ENCODE results near the gene TRERF1.

DNA sequence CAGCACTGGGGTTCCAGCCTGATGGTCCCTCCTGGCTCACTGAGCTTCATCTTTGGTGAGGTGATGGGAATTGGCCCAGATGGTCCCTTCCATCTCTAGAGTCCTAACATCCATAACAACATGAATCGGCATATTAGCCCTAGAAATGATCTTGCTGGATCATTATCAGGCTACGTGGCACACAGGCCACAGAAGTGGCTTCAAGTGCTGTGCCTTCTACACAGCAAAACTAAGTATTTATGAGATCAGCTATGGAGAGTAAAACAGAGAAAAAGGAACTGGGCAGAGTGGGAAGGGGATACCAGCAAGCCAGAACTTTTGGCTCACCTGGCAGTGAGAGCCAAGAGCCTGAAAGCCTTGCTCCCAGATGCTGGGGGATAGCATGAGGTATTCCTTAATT, 116.9 kb downstream of the TRERF1 start:
- TF ChIP-seq POLR2A (IDR thresholded peaks at IDR 0.05): no peak
- TF ChIP-seq, protein P1, sequence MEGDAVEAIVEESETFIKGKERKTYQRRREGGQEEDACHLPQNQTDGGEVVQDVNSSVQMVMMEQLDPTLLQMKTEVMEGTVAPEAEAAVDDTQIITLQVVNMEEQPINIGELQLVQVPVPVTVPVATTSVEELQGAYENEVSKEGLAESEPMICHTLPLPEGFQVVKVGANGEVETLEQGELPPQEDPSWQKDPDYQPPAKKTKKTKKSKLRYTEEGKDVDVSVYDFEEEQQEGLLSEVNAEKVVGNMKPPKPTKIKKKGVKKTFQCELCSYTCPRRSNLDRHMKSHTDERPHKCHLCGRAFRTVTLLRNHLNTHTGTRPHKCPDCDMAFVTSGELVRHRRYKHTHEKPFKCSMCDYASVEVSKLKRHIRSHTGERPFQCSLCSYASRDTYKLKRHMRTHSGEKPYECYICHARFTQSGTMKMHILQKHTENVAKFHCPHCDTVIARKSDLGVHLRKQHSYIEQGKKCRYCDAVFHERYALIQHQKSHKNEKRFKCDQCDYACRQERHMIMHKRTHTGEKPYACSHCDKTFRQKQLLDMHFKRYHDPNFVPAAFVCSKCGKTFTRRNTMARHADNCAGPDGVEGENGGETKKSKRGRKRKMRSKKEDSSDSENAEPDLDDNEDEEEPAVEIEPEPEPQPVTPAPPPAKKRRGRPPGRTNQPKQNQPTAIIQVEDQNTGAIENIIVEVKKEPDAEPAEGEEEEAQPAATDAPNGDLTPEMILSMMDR (IDR thresholded peaks at IDR 0.05): no peak

Measured in lower leg skin (tissue), 3 donors.